ENCODE measurements around the gene FLNC.

FLNC gene

GRCh38 chr7:128876586-128876977 is 46.4 kb downstream of the FLNC start:
- Histone ChIP-seq H3K4me1 (ENCODE audit: insufficient read depth, low read length) (peaks cover 3% of the 10 kb centered on the region; the same call in 1 of the 2 replicates), H3K36me3 (ENCODE audit: insufficient read depth, low read length) (no peaks in the 10 kb centered on the region), H3K9ac (ENCODE audit: low read depth, low read length) (no peak overlapping the region), H3K9me3 (ENCODE audit: control insufficient read depth, insufficient read depth, low read length) (no peaks in the 10 kb centered on the region)

GRCh38 chr7:128876978-128877755 is 47.0 kb downstream of the FLNC start:
- H3K4me1 ChIP-seq (ENCODE audit: insufficient read depth, low read length), result peaks cover 3% of the 10 kb centered on the region; the same call in 1 of the 2 replicates
- H3K36me3 ChIP-seq (ENCODE audit: insufficient read depth, low read length), result no peaks in the 10 kb centered on the region
- H3K9ac ChIP-seq (ENCODE audit: low read depth, low read length), result no peak overlapping the region
- H3K9me3 ChIP-seq (ENCODE audit: control insufficient read depth, insufficient read depth, low read length), result no peaks in the 10 kb centered on the region

GRCh38 chr7:128877756-128878120 is 47.5 kb downstream of the FLNC start:
- no peaks in the 10 kb centered on the region; the same call in 1 of the 2 replicates for H3K4me1 ChIP-seq (ENCODE audit: insufficient read depth, low read length)
- H3K9ac ChIP-seq (ENCODE audit: low read depth, low read length), result no peak overlapping the region
- H3K9me3 ChIP-seq (ENCODE audit: control insufficient read depth, insufficient read depth, low read length), result no peaks in the 10 kb centered on the region
- no peaks in the 10 kb centered on the region for H3K36me3 ChIP-seq (ENCODE audit: insufficient read depth, low read length)

DNA sequence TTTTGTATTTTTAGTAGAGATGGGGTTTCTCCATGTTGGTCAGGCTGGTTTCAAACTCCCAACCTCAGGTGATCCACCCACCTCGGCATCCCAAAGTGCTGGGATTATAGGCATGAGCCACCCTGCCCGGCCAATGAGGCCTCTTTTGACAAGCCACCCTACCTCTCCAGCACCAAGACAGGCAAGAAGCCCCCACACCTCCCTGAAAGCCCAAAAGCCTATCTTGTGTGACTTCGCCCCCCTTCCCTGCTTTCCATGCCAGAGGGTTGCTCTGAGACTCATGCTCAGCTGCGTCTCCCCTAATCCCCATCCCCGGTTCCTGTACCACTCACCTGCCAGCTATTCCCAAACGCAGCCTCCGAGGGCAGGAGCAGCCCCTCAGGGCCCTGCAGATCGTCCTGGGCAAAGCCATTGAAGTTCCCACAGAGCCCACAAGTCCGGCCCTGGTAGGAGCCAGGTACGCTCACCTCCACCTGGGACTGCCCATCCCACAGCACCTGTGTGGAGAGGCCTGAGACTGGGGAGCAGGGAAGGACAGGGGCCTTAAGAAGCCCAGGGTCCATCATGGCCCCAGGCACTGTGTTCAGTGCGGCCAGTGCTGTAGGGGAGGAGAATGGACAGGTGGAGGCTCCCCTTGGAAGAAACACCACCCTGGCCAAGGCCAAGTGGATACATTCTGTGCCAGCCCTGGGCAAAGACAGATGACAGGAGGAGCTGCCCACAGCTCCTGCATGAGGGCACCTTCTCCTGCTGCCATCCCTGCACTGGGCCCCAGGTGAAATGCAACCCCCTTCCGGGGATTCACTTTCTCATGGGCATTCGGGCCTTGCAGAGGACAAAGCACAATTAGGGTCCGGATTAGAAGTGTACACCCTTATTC is 48.3 kb downstream of the FLNC start:
- H3K4me1 ChIP-seq (ENCODE audit: insufficient read depth, low read length), result no peaks in the 10 kb centered on the region; the same call in 1 of the 2 replicates
- H3K9ac ChIP-seq (ENCODE audit: low read depth, low read length), result no peak overlapping the region
- no peaks in the 10 kb centered on the region for H3K36me3 ChIP-seq (ENCODE audit: insufficient read depth, low read length)
- no peaks in the 10 kb centered on the region for H3K9me3 ChIP-seq (ENCODE audit: control insufficient read depth, insufficient read depth, low read length)

DNA sequence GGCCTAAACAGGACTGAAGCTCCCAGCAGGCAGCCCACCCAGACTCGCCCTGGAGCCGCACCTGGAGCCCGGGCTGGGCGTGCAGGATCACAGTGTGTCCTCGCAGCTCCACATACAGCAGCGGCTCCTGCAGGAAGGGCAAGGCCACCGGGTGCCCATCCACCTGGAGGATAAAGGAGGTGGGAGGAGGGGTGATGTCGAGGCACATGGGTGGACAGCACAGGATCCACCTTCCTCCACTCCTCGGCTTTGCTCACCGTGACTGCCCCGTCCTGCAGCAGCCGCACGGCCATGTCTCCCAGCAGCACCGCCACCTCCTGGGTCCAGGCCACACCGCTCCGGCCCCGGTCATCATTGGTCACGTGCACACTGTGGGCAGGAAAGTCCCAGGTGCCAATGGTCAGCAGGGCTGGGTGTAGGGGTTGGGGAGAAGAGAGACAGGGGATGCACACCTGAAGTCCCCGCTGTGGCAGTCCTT is 49.3 kb downstream of the FLNC start:
- no peaks in the 10 kb centered on the region; the same call in 1 of the 2 replicates for H3K4me1 ChIP-seq (ENCODE audit: insufficient read depth, low read length)
- H3K36me3 ChIP-seq (ENCODE audit: insufficient read depth, low read length), result no peaks in the 10 kb centered on the region
- no peak overlapping the region for H3K9ac ChIP-seq (ENCODE audit: low read depth, low read length)
- no peaks in the 10 kb centered on the region for H3K9me3 ChIP-seq (ENCODE audit: control insufficient read depth, insufficient read depth, low read length)

- Histone ChIP-seq H3K4me1 (ENCODE audit: insufficient read depth, low read length) (no peaks in the 10 kb centered on the region; the same call in 1 of the 2 replicates), H3K9ac (ENCODE audit: low read depth, low read length) (no peak overlapping the region), H3K9me3 (ENCODE audit: control insufficient read depth, insufficient read depth, low read length) (no peaks in the 10 kb centered on the region), H3K36me3 (ENCODE audit: insufficient read depth, low read length) (no peaks in the 10 kb centered on the region)
Measured at GRCh38 chr7:128879939-128880746, 49.9 kb downstream of the FLNC start.

DNA sequence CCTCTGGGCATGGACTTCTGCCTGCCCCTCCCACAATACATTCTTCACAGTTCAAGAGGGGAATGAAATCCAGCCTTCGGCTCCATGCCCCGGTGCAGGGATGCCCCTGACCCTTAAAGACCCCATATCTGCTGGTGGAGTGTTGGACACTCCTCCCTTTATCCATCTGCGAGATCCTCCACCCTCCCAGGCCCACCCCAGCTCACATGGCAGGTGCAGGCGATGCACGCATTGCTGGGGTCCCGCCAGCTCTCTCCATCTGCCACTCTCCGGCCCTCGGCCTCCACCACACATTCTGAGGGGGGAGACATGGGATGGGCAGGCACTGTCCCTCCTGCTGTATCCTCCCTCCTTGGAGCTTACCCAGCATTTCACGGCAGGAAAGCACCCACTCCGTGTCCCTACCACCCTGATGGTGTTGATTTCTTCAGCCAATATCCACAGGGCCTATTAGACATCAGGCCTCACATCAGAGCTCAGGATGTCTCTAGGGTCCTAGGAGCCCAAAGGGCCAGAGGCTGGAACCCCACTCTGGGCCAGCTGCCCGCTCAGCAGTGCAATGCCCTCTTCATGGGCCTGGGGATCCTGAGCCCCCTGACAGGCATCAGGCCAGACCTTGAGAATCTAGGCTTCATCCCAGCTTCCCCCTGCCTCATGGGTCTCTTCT is 50.7 kb downstream of the FLNC start:
- H3K9me3 ChIP-seq (ENCODE audit: control insufficient read depth, insufficient read depth, low read length), result no peaks in the 10 kb centered on the region

GRCh38 chr7:128881458-128882125 is 51.4 kb downstream of the FLNC start:
- Histone ChIP-seq H3K4me1 (ENCODE audit: insufficient read depth, low read length) (no peaks in the 10 kb centered on the region; the same call in 1 of the 2 replicates), H3K9ac (ENCODE audit: low read depth, low read length) (no peak overlapping the region), H3K36me3 (ENCODE audit: insufficient read depth, low read length) (no peaks in the 10 kb centered on the region), H3K9me3 (ENCODE audit: control insufficient read depth, insufficient read depth, low read length) (no peaks in the 10 kb centered on the region)

More for the DNA sequence above, 50.7 kb downstream of the FLNC start:
- H3K9ac ChIP-seq (ENCODE audit: low read depth, low read length), result no peak overlapping the region
- no peaks in the 10 kb centered on the region; the same call in 1 of the 2 replicates for H3K4me1 ChIP-seq (ENCODE audit: insufficient read depth, low read length)
- H3K36me3 ChIP-seq (ENCODE audit: insufficient read depth, low read length), result no peaks in the 10 kb centered on the region

DNA sequence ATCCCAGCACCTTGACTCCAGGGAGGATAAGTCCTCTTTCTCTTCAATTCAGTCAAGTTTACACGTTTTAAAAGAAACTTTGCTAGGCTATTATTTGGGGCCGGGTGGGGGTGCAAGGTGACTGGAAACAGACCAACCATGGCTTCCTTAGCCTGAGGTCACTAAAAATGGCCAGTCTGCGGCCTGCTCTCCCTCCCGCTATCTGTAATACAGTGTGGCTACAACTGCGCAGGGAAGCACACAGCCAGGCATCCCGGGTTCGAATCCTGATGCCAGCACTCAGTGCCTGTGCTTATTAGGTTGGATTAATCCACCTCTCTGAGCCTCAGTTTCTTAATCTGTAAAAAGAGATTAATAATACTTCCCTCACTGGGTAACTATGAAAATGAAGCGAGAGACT is 51.9 kb downstream of the FLNC start:
- Histone ChIP-seq H3K9me3 (ENCODE audit: control insufficient read depth, insufficient read depth, low read length) (no peaks in the 10 kb centered on the region), H3K4me1 (ENCODE audit: insufficient read depth, low read length) (no peaks in the 10 kb centered on the region; the same call in 1 of the 2 replicates), H3K9ac (ENCODE audit: low read depth, low read length) (no peak overlapping the region), H3K36me3 (ENCODE audit: insufficient read depth, low read length) (no peaks in the 10 kb centered on the region)

DNA sequence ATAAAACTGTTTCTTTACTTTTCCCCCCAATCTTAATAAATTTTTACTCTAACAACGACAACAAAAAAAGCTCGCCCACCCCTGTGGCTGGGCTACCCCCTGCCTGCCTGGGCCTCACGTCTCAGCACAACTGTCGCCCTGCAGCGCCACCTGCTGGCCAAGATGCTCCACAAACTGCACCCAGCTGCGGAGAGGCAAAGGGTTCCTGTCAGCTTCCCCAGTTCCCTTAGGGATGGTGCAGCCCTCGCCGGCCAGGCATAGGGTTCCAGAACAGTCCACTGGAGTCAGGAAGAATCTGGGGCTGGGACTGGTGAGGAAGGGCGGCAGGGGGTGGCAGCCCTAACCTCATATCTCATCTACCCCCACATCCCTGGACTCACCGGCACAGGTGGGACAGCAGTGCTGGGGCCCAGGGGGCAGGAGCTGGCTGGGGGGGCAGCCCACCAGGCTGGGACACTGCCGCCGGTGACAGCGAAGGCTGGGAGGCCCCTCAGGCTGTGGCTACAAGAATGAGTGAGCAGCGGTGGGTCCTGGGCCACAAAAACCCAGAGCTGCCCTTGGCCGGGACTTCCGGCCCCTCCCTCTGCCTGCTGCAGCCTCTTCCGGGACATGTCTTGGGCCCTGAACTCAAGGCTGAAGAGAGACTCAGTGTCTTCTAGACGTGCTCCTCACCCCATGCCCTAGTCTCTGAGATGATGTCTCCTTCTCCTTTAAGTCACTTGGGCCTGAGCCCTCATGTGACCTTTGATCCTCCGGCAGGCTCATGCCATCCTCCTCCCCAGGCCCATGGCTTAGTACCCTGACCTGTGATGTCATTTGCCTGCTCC is 53.6 kb downstream of the FLNC start:
- Histone ChIP-seq H3K36me3 (ENCODE audit: insufficient read depth, low read length) (no peaks in the 10 kb centered on the region), H3K4me1 (ENCODE audit: insufficient read depth, low read length) (no peaks in the 10 kb centered on the region; the same call in 1 of the 2 replicates), H3K9me3 (ENCODE audit: control insufficient read depth, insufficient read depth, low read length) (no peaks in the 10 kb centered on the region), H3K9ac (ENCODE audit: low read depth, low read length) (no peak overlapping the region)

- no peaks in the 10 kb centered on the region for H3K9me3 ChIP-seq (ENCODE audit: control insufficient read depth, insufficient read depth, low read length)
- no peaks in the 10 kb centered on the region for H3K36me3 ChIP-seq (ENCODE audit: insufficient read depth, low read length)
- H3K9ac ChIP-seq (ENCODE audit: low read depth, low read length), result no peak overlapping the region
- no peaks in the 10 kb centered on the region; the same call in 1 of the 2 replicates for H3K4me1 ChIP-seq (ENCODE audit: insufficient read depth, low read length)
Measured at GRCh38 chr7:128884561-128885369, 54.6 kb downstream of the FLNC start.

Measured in ES-I3 (cell line).